ENCODE data around the gene ESF1.
"Not testable (repeated sequence)": the region's sequence is repeated elsewhere in the genome, so short reads cannot be mapped to it uniquely, and the experiment has no call there.

The ESF1 gene

DNA sequence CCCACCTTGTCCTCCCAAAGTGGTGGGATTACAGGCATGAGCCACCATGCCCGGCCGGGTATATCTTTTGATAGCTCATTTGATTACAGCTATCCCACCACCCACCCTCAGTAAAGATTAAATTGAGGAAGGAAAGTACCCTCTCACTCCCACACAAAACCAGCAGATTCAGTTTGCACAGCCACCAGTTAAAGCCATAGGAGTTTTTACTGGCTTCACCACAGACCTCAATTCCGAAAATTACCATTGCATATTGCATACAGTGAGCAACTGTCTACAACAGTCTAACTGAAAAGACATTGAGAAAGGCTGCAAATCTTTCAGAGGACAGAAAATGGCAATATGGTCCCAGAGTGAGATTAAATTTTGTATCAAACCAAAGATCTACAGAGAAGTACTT, 34.9 kb downstream of the ESF1 start:
- Histone ChIP-seq H3K4me1 (ENCODE audit: control insufficient read depth in 1 of 2, insufficient read depth in 2 of 2, low read length in 2 of 2) (no peaks in the 10 kb centered on the region), H3K9ac (ENCODE audit: low read depth in 1 of 2, low read length in 2 of 2) (no peak overlapping the region), H3K9me3 (ENCODE audit: control insufficient read depth in 1 of 2, low read length in 2 of 2) (no peaks in the 10 kb centered on the region), H3K4me3 (ENCODE audit: low read depth in 1 of 2, low read length in 2 of 2) (no peak overlapping the region), H3K27ac (ENCODE audit: low read depth, low read length) (no peak overlapping the region), H3K36me3 (ENCODE audit: control insufficient read depth in 1 of 2, insufficient read depth in 2 of 2, low read length in 2 of 2) (peaks cover 8 to 11% of the 10 kb centered on the region in 2 donors), H3K27me3 (ENCODE audit: control insufficient read depth in 1 of 2, insufficient read depth in 2 of 2, low read length in 2 of 2) (no peaks in the 10 kb centered on the region)

DNA sequence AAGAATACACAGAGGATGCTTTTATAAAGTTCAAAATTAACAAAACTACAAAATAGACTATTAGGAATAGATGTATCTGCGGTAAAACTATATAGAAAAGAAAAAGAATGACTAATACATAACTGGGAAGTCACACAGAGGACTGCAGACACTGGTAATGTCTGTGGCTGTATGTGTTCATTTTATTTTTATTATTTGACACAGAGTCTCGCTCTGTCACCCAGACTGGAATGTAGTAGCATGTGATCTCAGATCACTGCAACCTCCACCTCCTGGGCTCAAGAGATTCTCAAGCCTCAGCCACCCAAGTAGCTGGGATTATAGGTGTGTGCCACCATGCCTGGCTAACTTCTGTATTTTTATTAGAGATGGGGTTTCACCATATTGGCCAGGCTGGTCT, 38.9 kb downstream of the ESF1 start:
- Histone ChIP-seq H3K36me3 (ENCODE audit: control insufficient read depth in 1 of 2, insufficient read depth in 2 of 2, low read length in 2 of 2) (peaks cover 7 to 9% of the 10 kb centered on the region in 2 donors), H3K27ac (ENCODE audit: low read depth, low read length) (no peak overlapping the region), H3K4me1 (ENCODE audit: control insufficient read depth in 1 of 2, insufficient read depth in 2 of 2, low read length in 2 of 2) (no peaks in the 10 kb centered on the region), H3K4me3 (ENCODE audit: low read depth in 1 of 2, low read length in 2 of 2) (no peak overlapping the region), H3K9me3 (ENCODE audit: control insufficient read depth in 1 of 2, low read length in 2 of 2) (no peaks in the 10 kb centered on the region), H3K27me3 (ENCODE audit: control insufficient read depth in 1 of 2, insufficient read depth in 2 of 2, low read length in 2 of 2) (no peaks in the 10 kb centered on the region), H3K9ac (ENCODE audit: low read depth in 1 of 2, low read length in 2 of 2) (no peak overlapping the region)

DNA sequence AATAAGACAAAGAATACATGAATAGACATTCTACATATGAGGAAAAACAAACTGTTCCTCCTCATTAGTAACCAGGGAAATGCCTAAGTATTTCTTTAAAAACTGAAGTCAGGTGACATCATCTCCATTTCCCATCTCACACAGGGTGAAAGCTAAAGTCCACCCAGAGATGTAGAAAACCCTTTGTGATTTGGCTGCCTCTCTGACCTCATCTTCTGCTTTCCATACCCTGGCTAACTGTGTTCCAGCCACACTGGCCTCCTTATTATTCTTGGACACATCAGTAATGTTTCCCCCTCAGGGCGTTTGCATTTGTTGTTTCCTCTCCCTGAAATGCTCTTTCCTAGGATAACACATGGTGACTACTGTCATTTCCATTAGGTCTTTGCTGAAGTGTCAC, 40.4 kb downstream of the ESF1 start:
- H3K36me3 ChIP-seq (ENCODE audit: control insufficient read depth in 1 of 2, insufficient read depth in 2 of 2, low read length in 2 of 2), result peaks cover 7 to 8% of the 10 kb centered on the region in 2 donors
- no peak overlapping the region for H3K4me3 ChIP-seq (ENCODE audit: low read depth in 1 of 2, low read length in 2 of 2)
- H3K9ac ChIP-seq (ENCODE audit: low read depth in 1 of 2, low read length in 2 of 2), result no peak overlapping the region
- H3K27ac ChIP-seq (ENCODE audit: low read depth, low read length), result no peak overlapping the region
- H3K4me1 ChIP-seq (ENCODE audit: control insufficient read depth in 1 of 2, insufficient read depth in 2 of 2, low read length in 2 of 2), result peaks cover 0 to 2% of the 10 kb centered on the region in 2 donors
- H3K9me3 ChIP-seq (ENCODE audit: control insufficient read depth in 1 of 2, low read length in 2 of 2), result no peaks in the 10 kb centered on the region
- H3K27me3 ChIP-seq (ENCODE audit: control insufficient read depth in 1 of 2, insufficient read depth in 2 of 2, low read length in 2 of 2), result no peaks in the 10 kb centered on the region

DNA sequence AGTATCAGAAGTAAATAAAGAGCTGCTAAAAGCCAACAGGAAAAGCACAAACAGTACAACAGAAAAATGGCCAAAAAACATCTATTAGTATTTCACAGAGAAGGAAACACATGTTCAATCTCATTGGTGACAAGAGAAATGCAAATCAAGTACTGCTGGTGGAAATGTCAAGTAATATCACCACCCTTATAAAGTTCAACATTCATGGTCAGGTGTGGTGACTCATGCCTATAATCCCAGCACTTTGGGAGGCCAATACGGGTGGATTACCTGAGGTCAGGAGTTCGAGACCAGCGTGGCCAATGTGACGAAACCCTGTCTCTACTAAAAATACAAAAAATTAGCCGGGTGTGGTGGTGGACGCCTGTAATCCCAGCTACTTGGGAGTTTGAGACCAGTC, 42.8 kb downstream of the ESF1 start:
- Histone ChIP-seq H3K27me3 (ENCODE audit: control insufficient read depth in 1 of 2, insufficient read depth in 2 of 2, low read length in 2 of 2) (no peaks in the 10 kb centered on the region), H3K9me3 (ENCODE audit: control insufficient read depth in 1 of 2, low read length in 2 of 2) (no peaks in the 10 kb centered on the region), H3K36me3 (ENCODE audit: control insufficient read depth in 1 of 2, insufficient read depth in 2 of 2, low read length in 2 of 2) (peaks cover 7 to 8% of the 10 kb centered on the region in 2 donors), H3K4me1 (ENCODE audit: control insufficient read depth in 1 of 2, insufficient read depth in 2 of 2, low read length in 2 of 2) (peaks cover 0 to 7% of the 10 kb centered on the region in 2 donors), H3K9ac (ENCODE audit: low read depth in 1 of 2, low read length in 2 of 2) (no peak overlapping the region), H3K4me3 (ENCODE audit: low read depth in 1 of 2, low read length in 2 of 2) (no peak overlapping the region), H3K27ac (ENCODE audit: low read depth, low read length) (no peak overlapping the region)

GRCh38 chr20:13739731-13740649, 44.7 kb downstream of the ESF1 start:
- Histone ChIP-seq H3K27ac (ENCODE audit: low read depth, low read length) (no peak overlapping the region), H3K27me3 (ENCODE audit: control insufficient read depth in 1 of 2, insufficient read depth in 2 of 2, low read length in 2 of 2) (no peaks in the 10 kb centered on the region), H3K4me1 (ENCODE audit: control insufficient read depth in 1 of 2, insufficient read depth in 2 of 2, low read length in 2 of 2) (peaks cover 0 to 7% of the 10 kb centered on the region in 2 donors), H3K4me3 (ENCODE audit: low read depth in 1 of 2, low read length in 2 of 2) (no peak overlapping the region), H3K9ac (ENCODE audit: low read depth in 1 of 2, low read length in 2 of 2) (no peak overlapping the region), H3K9me3 (ENCODE audit: control insufficient read depth in 1 of 2, low read length in 2 of 2) (no peaks in the 10 kb centered on the region), H3K36me3 (ENCODE audit: control insufficient read depth in 1 of 2, insufficient read depth in 2 of 2, low read length in 2 of 2) (peaks cover 6 to 8% of the 10 kb centered on the region in 2 donors)

GRCh38 chr20:13738187-13738586, 46.5 kb downstream of the ESF1 start:
- H3K27ac ChIP-seq (ENCODE audit: low read depth, low read length); H3K9me3 ChIP-seq (ENCODE audit: control insufficient read depth in 1 of 2, low read length in 2 of 2): not testable (repeated sequence)
- H3K36me3 ChIP-seq (ENCODE audit: control insufficient read depth in 1 of 2, insufficient read depth in 2 of 2, low read length in 2 of 2), result peaks cover 6 to 12% of the 10 kb centered on the region in 2 donors

GRCh38 chr20:13736436-13737191, 48.1 kb downstream of the ESF1 start:
- H3K9ac ChIP-seq (ENCODE audit: low read depth in 1 of 2, low read length in 2 of 2), result no peak overlapping the region
- no peak overlapping the region for H3K27ac ChIP-seq (ENCODE audit: low read depth, low read length)

More at GRCh38 chr20:13738187-13738586, 46.5 kb downstream of the ESF1 start:
- H3K4me3 ChIP-seq (ENCODE audit: low read depth in 1 of 2, low read length in 2 of 2); H3K27me3 ChIP-seq (ENCODE audit: control insufficient read depth in 1 of 2, insufficient read depth in 2 of 2, low read length in 2 of 2); H3K4me1 ChIP-seq (ENCODE audit: control insufficient read depth in 1 of 2, insufficient read depth in 2 of 2, low read length in 2 of 2); H3K9ac ChIP-seq (ENCODE audit: low read depth in 1 of 2, low read length in 2 of 2): not testable (repeated sequence)

DNA sequence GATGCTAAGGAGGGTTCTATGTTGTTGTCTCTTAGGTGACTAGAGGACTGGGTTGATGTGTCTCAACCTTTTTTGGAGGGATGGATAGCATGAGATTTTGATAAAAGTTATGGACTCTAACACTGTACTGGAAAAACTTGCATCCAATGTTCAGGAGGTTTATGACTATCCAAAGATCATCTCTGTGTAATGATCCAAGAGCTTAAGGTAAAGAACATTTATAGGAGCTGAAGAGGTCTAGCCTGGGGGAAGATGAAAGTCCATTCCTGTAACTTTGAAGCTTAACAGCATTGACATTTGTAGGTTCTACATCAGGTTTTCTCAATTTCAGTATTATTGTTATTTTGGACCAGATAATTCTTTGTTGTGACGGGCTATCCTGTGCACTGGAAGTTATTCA, 48.9 kb downstream of the ESF1 start:
- Histone ChIP-seq H3K36me3 (ENCODE audit: control insufficient read depth in 1 of 2, insufficient read depth in 2 of 2, low read length in 2 of 2) (peaks cover 5 to 22% of the 10 kb centered on the region in 2 donors), H3K4me1 (ENCODE audit: control insufficient read depth in 1 of 2, insufficient read depth in 2 of 2, low read length in 2 of 2) (peaks cover 0 to 7% of the 10 kb centered on the region in 2 donors), H3K27ac (ENCODE audit: low read depth, low read length) (no peak overlapping the region)

More at GRCh38 chr20:13736436-13737191, 48.1 kb downstream of the ESF1 start:
- Histone ChIP-seq H3K27me3 (ENCODE audit: control insufficient read depth in 1 of 2, insufficient read depth in 2 of 2, low read length in 2 of 2) (no peaks in the 10 kb centered on the region), H3K9me3 (ENCODE audit: control insufficient read depth in 1 of 2, low read length in 2 of 2) (no peaks in the 10 kb centered on the region), H3K36me3 (ENCODE audit: control insufficient read depth in 1 of 2, insufficient read depth in 2 of 2, low read length in 2 of 2) (peaks cover 8 to 26% of the 10 kb centered on the region in 2 donors), H3K4me1 (ENCODE audit: control insufficient read depth in 1 of 2, insufficient read depth in 2 of 2, low read length in 2 of 2) (peaks cover 0 to 7% of the 10 kb centered on the region in 2 donors), H3K4me3 (ENCODE audit: low read depth in 1 of 2, low read length in 2 of 2) (no peak overlapping the region)

GRCh38 chr20:13723011-13723410, 61.7 kb downstream of the ESF1 start:
- H3K27ac ChIP-seq (ENCODE audit: low read depth, low read length), result no peak overlapping the region
- no peak overlapping the region for H3K4me3 ChIP-seq (ENCODE audit: low read depth in 1 of 2, low read length in 2 of 2)
- no peaks in the 10 kb centered on the region for H3K9me3 ChIP-seq (ENCODE audit: control insufficient read depth in 1 of 2, low read length in 2 of 2)
- peaks cover 3 to 18% of the 10 kb centered on the region in 2 donors for H3K36me3 ChIP-seq (ENCODE audit: control insufficient read depth in 1 of 2, insufficient read depth in 2 of 2, low read length in 2 of 2)
- H3K9ac ChIP-seq (ENCODE audit: low read depth in 1 of 2, low read length in 2 of 2), result no peak overlapping the region
- H3K27me3 ChIP-seq (ENCODE audit: control insufficient read depth in 1 of 2, insufficient read depth in 2 of 2, low read length in 2 of 2), result no peaks in the 10 kb centered on the region
- H3K4me1 ChIP-seq (ENCODE audit: control insufficient read depth in 1 of 2, insufficient read depth in 2 of 2, low read length in 2 of 2), result no peaks in the 10 kb centered on the region

More for the DNA sequence above, 48.9 kb downstream of the ESF1 start:
- H3K27me3 ChIP-seq (ENCODE audit: control insufficient read depth in 1 of 2, insufficient read depth in 2 of 2, low read length in 2 of 2), result no peaks in the 10 kb centered on the region
- no peak overlapping the region for H3K4me3 ChIP-seq (ENCODE audit: low read depth in 1 of 2, low read length in 2 of 2)
- no peak overlapping the region for H3K9ac ChIP-seq (ENCODE audit: low read depth in 1 of 2, low read length in 2 of 2)
- H3K9me3 ChIP-seq (ENCODE audit: control insufficient read depth in 1 of 2, low read length in 2 of 2), result no peaks in the 10 kb centered on the region

- no peak overlapping the region for H3K27ac ChIP-seq (ENCODE audit: low read depth, low read length)
- no peak overlapping the region for H3K9ac ChIP-seq (ENCODE audit: low read depth in 1 of 2, low read length in 2 of 2)
- no peaks in the 10 kb centered on the region for H3K27me3 ChIP-seq (ENCODE audit: control insufficient read depth in 1 of 2, insufficient read depth in 2 of 2, low read length in 2 of 2)
- no peak overlapping the region for H3K4me3 ChIP-seq (ENCODE audit: low read depth in 1 of 2, low read length in 2 of 2)
- peaks cover 0 to 28% of the 10 kb centered on the region in 2 donors for H3K36me3 ChIP-seq (ENCODE audit: control insufficient read depth in 1 of 2, insufficient read depth in 2 of 2, low read length in 2 of 2)
- no peaks in the 10 kb centered on the region for H3K9me3 ChIP-seq (ENCODE audit: control insufficient read depth in 1 of 2, low read length in 2 of 2)
- H3K4me1 ChIP-seq (ENCODE audit: control insufficient read depth in 1 of 2, insufficient read depth in 2 of 2, low read length in 2 of 2), result no peaks in the 10 kb centered on the region
Observed at GRCh38 chr20:13718171-13718570, 66.5 kb downstream of the ESF1 start.
